ENCODE data around the gene STOML1.

The STOML1 gene

DNA sequence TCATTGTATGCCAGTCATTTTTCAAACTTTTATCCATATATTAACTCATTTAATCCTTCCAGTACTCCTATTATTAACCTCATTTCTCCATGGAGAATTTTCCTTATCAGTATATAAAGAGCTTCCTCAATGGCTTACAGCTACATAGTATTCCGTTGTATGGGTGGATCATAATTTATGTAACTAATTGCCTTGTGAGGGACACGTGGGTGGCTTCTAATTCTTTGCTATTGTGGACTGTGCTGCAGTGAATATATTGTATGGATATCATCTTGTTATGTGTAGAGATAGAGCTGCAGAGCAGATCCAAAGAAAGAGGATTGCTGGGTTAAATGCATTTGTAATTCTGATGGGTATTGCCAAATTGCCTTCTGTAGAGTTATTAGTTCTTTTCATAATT, 27.6 kb upstream of the STOML1 start:
- DNase-seq = no peak

DNA sequence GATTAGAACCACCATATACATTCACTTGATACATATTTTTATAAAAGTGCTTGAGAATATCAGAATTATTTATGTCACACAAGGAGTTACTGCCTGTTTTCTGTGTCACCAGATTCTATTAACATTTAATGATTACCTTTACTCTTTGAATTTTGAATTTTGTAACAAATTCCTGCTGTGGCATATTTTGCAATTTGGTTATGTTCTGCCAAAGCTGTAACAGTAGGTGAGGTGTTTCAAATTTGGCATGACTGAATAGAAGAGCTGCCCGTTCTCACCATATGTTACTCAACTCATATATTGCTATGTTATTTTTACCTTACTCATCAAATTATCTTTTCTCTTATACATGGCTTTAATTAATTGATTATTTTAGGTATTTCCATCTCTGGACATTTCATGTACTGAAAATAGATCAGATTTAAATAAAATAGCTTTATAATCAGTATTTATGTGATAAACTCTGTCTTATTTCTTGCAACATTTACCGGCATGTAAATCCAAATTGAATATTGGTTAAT, 21.3 kb upstream of the STOML1 start:
- no peak for DNase-seq

DNA sequence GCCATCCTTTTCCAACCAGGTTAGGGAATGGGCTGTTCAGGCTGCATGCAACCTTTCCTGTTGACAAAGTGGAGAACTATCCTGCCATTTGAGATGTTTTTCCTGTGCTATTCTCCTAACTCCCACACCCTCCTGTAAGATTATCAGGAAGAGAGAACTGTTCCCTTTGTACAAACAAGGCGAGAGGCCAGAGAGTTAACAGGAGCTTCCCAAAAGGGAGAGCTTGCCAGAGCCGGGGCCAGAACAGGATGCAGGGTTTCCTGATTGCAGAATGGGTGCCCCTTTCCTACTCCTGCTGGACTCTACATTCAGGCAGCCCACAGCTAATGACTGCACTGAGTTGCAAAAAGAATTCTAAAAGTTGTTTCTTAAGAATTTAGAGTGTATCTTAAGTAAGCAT, 19.5 kb upstream of the STOML1 start:
- DNase-seq = no peak

DNA sequence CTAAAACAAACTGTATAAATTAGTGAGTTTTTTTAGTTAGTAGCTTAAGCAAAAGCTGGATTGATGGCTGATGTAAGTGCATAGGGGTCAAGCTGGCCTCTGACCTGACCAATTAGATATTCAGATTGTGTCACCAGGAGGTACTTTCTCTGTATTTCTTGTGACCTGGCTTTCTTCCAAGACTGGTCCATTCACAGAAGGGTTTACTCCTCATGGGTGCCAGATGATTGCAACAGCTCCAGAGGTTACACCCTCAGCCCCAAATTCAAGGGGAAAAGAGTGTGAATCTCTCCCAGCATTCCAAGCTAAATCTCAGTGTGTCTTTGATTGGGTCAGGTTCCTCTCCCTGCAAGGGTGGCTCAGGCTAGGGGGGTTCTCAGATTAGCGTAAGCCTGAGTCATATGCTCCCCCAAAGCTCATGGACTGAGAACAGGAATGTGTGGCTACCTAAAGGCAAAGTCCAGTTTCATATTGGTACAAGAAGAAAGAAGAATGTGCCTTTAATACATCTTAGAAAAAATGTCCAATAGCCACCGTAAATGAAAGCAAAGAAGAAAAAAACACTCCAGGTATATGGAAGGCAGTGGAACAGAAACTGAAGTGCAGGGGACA, 18.9 kb upstream of the STOML1 start:
- DNase-seq = no peak

DNA sequence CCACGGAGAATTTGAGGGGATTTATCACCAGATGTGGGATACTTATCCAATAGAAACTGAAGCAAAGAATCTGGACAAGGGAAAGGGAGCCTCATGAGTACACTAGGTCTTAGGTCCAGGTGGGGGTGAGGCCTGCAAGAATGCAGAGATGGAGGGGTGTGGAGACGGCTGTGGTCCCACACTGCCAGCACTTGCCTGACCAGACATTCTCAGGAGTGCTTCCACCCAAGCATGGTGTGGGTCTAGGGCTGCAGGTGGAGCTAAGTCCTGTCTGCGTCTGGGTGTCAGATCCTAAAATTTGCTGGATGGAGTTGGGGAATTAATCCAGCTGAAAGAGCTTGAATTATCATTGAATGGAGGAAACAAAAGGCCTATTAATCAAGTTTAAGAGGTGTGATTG, 16.8 kb upstream of the STOML1 start:
- DNase-seq = no peak

DNA sequence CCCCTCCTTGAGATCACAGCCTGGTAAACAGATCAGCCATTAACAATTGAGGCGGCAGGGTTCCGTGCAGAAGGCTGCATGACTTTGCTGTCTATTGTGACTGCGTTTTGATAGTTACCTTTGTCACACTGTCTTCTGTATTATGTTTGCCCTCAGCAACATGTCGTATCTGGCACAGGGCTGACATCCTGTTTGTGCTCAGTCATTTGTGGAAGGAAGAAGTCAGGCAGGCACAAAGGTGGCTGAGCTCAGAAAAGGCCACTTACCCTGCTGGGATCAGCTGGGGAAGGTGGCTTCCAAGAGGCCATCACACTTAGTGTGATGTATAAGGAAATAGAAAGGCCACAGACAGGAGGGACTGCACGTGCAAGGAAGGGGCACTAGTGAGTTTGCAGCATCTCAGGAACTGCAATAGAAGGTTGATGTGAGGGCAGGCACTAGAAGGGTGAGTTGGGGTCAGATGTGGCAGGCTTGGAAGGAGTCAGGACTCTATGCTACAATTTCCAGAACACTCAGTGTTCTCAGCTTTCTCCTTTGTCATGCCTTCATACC, 15.8 kb upstream of the STOML1 start:
- no peak for DNase-seq

DNA sequence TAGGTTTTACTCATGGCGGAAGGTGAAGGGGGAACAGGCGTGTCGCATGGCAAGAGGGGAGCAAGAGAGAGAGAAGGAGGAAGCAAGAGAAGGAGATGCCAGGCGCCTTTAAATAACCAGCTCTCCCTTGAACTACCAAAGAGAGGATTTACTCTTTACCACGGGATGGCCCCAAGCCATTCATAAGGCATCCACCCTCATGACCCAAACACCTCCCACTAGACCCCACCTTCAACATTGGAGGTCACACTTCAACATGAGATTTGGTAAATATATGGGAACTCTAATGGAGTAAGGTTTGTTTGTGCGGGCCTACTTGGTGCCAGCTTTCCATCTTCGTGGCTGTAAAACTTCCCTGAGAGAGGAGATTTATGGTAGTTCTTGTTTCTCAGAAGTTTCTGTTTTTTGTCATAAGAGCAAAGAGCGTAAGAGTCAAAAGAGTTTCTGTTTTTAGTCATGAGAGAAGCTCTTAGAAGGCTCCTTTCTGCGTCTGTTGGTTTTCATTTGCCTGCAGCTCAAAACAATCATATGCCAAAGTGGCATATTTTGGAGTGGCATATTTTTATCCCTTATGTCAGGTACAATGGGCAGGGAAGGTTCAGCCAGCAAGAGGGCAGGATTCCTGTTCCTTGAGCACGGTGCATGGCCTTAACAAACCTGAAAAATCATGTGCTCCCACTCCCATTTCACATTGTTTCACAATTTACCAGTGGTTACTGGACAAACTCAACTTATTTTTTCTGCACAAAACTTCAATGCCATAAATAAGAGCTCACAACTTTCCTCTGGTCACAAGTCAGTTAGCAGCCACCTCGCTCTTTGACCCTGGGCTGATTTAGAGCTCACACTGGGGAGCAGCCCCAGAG, 14.9 kb upstream of the STOML1 start:
- DNase-seq = no peak

DNA sequence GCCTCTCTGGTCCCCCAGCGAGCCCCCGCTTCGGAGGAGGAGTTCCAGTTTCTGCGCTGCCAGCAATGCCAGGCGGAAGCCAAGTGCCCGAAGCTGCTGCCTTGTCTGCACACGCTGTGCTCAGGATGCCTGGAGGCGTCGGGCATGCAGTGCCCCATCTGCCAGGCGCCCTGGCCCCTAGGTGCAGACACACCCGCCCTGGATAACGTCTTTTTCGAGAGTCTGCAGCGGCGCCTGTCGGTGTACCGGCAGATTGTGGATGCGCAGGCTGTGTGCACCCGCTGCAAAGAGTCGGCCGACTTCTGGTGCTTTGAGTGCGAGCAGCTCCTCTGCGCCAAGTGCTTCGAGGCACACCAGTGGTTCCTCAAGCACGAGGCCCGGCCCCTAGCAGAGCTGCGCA, 5.9 kb upstream of the STOML1 start:
- DNase-seq = no peak

DNA sequence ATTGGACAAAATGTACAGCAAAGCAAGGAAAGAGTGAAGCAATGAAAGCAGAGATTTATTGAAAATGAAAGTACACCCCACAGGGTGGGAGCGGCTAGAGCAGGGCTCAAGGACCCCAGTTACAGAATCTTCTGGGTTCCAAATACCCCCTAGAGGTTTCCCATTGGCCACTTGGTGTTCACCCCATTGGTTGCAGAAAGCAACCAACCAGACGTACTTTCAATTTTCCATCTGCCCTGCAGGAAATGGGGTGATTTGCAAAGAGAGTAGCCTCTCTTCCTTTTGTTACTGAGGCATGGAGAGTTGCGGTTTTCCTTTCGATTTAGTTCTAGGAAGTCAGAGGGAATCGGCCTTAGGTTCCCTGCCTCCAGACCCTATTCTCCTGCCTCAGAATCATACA, 4.8 kb upstream of the STOML1 start:
- no peak for DNase-seq

DNA sequence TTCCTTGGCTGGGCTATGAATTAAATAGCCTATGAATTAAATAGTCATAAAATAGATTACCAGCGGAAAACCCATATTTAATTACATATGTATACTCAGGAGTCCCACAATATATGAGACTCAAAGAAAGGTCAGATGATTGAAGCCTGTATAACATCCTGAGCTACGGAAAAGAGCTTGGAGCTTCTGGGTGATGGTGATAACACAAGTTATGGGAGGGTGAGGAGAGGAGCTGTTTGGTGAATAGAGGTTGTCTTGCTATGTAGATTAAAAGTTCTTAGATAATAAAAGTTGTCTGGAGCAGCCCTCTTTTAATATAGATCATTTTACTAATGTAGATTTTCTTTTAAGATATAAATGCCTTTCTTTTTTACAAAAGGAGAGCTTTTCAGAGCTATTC, 4.2 kb upstream of the STOML1 start:
- DNase-seq = no peak

DNA sequence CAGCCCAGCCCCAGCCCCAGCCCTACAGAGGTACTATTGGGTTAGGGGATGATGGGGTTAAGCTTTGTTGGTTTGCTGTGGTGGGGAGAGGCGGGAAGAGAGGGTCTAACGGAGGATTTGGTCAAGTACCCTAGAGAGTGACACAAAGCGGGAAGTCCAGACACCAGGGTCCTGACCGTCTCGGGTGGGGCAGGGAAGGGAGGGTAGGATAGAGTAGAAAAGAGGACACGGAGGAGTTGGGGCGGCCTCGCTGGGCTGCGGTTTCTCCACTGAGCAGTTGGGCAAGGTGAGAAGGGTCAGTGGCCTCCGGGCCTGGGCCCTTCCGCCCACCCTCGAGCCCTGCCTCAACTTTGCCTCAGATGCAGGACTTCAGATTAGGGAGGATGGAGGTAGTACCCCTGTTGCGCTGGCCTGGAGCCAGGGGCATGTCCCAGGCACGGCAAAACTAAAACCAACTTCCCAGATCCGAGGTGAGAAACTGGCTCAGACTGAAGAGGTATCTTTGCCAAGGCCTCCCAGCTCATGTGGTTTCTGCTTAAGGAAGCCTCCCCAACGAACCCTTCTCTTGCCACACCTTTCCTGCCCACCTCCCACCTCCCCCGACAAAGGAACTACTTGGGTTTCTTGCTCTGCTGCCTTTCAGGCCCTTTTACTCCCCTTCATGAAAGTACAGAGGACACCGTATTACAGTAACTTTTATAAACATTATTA, 3.0 kb upstream of the STOML1 start:
- DNase-seq = no peak

DNA sequence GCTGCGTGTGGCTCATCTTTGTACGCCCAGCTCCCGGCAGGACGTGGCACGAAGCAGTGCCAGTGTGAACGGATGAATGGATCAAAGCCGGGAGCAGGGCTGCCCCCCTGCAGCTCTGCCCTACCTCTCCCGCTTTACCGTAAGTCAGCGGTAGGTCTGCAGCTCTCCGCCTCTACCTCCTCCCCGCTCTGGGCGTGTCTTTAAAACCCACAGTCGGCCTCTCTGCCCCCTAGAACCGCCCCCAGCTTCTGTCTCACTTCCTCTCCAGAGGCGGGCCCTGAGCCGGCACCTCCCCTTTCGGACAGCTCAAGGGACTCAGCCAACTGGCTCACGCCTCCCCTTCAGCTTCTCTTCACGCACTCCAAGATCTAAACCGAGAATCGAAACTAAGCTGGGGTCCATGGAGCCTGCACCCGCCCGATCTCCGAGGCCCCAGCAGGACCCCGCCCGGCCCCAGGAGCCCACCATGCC, 2.4 kb upstream of the STOML1 start, which contains the start of gene PML:
TSS of gene PML (plus strand) at position 304 of the 471 bp plus-strand sequence. CDS start at position 401, 97 bp downstream.
- peak; percentile 81 for DNase-seq

DNA sequence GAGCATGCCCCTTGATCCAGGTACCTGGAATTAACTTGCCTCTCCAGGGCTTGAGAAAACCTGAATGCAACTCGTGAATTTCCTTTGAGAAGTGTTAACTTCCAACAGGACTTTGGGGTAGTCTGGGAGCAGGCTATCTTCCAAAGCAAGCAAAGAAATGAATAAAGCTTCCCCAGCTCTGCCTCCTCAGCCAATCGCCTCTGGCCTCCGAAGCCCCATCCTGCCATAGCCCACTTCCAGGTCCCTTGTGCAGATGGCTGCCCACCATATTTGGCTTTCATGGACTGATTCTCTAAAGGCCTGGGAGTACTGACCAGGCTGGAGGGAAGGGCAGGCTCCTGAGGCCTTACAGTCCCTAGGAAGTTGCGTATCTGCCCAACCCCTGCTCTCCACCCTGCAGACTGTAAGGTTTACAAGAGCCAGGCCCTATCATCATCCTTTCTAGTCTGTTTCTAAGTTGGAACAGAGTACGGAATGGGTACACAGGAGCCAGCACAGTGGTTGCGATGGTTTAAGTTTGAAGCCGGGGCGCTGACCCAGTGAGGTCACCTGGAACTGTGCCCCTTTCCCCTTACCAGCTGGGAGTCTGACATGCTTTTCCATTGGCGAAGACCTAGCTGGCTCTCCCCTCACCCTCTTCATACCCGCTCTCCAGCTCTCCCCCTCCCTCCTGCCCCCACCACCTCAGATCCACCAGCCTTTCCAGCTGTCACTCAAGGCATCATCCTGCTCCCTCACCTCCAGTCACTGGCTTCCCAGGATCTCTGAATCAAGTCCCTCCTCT, 1.3 kb upstream of the STOML1 start:
- no peak for DNase-seq

DNA sequence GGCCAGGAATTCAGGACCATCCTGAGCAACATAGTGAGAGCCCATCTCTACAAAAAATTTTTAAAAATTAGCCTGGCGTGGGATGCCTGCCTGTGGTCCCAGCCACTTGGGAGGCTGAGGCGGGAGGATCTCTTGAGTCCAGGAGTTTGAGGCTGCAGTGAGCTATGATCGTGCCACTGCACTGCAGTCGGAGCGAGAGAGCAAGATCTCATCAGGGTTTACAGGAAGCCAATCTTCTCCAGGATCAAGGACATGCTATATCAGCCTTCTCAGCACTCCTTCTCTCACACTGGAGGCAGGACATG, 451 bp upstream of the STOML1 start:
- DNase-seq = no peak

DNA sequence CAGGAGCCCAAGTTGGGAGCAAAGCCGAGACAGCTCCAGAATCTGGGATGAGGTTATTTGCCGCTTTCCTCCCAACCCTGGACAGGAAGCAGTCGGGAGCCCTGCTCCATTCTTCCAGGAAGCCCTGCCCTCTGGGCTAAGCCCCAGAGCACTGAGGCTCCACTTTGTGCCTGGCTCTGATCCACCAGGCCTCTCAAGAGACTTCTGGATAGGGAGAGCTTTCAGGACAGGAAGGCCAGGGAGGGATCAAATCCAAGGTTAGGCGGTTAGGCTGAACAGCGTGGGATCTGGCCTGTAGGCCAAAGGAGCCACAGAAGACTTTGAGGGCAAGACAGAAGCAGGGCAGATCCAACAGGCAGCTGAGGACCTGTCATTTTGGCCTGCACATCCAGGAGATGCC, 835 bp downstream of the STOML1 start:
- DNase-seq = no peak

DNA sequence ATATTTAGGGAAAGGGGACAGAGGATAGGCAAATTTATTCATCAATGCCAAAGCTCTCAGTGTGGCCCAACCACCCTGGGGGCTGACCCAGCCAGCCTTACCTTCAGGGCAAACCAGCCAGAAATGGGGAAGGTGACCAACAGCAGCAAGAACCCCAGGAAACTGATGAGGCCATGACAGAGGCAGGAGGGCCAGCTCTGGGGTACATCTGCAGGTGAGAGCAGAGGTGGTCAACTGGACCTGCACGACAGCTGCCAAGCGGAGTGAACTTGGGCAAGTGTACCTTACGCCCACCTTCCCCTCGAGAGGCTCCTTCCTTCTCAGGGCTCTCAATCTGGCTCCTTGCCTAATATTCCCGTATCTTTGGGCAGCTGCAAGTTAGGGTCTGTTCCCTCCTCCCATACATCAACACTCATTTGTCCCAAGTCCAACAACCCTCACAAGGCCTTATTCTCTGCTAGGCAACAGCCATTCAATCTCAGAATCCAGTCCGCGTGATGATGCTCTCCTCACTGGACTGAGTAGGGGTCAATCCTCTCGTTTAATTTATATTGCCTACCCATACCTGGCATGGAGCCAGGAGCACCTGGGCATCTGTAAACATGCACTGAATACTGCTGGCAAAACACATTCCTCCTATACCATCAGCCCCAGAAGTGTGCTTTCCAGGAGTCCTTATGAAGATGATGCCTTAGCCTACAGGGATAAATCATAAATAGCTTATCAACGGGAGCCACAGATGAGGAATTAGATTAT, 1.7 kb downstream of the STOML1 start:
- DNase-seq = no peak

DNA sequence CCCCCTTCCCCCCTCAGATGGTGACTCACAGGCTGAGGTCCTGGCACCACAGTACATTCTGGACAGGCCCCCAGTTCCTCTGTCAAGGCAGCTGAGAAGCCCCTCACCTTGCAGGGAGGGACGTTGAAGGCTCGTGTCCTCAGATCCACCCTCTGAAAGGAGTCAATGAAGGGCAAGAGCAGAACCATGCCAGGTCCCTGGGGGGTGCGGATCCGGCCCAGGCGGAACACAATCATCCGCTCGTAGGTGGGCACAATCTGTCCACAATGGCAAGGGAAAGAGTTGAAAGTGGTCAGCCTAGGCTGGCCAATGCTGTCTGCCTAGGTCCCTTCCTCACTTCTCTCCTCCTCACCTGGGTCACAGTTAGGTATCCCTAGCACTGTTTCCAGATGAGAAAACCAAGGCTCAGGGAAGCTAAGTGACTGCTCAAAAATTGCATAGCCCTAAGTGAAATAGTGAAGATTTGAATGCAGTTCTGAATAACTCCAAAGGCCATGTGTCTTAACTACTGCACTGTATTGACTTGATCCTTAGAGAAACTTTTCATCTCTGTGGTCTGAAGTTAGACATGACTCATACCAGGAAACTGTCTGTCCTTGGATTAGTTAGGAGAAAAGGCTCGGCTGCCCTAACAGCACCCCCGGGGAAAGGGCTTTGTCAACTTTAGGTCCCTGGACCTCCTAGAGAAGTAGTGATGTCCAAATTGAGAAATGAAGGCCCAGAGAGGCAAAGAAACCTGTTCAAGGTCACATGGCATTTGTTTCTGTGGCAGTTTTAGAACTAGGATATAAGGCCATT, 2.9 kb downstream of the STOML1 start:
- no peak for DNase-seq

DNA sequence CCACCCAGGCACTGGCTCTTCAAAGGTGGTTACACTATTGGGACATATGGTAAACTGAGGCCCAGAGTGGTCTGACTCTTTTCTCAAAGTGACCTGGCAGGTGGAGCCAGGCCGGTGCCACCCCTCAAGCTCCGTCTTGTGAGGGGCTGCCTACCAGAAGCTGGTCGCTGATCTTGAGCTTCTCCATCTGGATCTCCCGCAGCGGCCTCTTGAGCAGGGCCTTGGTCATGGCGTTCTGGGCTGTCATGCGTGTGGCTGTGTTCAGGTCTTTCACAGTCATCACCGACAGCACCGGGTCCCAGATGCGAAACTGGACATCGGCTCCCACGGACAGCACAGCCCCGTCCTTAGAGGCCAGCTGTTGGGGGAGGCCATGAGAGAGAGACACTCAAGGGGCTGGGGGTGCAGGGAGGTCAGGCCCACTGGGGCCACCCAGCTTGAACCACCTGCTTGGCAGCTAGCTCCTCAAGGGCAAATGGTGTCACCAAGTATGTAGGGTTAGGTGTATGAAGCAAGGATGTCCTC, 3.6 kb downstream of the STOML1 start:
- no peak for DNase-seq

DNA sequence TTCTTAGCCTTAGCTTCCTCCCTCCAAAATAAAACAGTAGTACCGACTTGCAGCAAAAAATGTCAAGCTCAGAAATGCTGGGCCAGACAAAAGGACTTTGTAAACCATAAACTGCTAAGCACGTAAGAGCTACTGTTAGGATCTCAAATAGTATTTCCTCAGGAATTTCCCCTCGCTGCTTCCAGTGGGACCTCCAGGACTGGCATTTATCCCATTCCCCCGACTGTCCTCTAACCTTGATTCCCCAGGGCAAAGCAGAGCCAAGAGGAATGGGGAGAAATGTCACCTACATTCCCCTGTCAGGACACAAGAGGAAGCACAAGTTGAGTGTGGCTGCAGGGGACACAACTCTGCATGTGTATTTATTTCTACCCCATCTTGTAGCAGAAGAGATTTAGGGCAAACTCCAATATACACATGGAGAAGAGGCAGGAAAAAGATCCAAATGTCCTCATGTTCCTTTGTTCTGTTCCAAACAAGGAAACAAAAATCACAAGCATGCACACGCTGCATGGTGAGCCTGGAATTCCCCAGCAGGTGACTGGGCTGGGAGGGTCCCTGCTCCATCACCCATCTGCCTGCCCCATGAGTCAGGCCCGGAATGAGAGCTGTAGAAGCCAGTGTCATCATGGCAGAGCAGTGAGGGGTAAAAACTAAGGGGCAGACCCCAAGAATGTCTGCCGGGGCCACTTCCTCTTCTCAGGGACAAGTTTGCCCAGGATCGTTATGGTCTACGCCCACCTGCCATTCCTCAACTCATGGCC, 4.2 kb downstream of the STOML1 start:
- no peak for DNase-seq

DNA sequence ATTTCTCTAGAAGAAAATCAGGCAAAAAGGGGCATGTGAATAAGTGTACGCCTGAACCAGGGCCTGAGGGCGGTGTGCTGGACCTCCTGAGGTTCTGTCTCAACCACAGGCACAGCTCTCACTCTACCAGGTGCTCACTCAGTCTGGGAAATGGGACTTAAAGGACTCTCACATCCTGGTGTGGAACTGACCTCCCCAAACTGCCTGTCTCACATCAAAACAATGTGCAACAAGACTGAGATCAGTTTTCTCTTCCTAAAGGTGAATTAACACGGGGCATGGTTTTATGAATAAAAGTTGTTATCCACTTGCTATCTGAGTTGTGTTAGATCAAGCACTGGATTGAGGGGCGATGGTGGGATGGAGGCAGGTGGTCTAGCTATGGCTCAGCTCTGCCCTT, 4.8 kb downstream of the STOML1 start:
- DNase-seq = no peak

Data from NCI-H1048 (cell line).